Measurements from ENCODE around the gene ULK2.

DNA sequence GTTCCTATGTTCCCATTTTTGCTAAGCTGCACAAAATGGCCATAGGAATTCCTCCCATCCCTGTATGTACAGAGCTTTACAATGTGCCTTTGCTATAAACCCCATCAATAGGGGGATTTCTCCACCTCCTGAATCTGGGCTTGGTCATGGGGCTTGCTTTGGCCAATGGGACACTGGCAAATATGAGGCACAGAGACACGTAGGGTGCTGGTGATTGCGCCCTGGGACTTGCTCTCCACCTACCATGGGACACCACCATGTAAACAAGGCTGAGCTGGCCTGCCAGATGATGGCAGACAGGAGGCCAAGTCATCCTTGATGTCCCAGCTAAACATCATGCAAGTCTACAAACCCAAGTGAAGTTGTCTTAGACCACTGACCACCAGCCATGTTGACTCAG is 104.3 kb downstream of the ULK2 start:
- TF ChIP-seq, protein P1, sequence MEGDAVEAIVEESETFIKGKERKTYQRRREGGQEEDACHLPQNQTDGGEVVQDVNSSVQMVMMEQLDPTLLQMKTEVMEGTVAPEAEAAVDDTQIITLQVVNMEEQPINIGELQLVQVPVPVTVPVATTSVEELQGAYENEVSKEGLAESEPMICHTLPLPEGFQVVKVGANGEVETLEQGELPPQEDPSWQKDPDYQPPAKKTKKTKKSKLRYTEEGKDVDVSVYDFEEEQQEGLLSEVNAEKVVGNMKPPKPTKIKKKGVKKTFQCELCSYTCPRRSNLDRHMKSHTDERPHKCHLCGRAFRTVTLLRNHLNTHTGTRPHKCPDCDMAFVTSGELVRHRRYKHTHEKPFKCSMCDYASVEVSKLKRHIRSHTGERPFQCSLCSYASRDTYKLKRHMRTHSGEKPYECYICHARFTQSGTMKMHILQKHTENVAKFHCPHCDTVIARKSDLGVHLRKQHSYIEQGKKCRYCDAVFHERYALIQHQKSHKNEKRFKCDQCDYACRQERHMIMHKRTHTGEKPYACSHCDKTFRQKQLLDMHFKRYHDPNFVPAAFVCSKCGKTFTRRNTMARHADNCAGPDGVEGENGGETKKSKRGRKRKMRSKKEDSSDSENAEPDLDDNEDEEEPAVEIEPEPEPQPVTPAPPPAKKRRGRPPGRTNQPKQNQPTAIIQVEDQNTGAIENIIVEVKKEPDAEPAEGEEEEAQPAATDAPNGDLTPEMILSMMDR (IDR thresholded peaks at IDR 0.05) = no peak
- TF ChIP-seq POLR2A (IDR thresholded peaks at IDR 0.05) = no peak

Data from testis (tissue), 2 donors.